NCI-H2107 treated with DMSO at 0.1 percent for 48 hours (cell line): ENCODE results near the gene CFAP46.
"Not testable (repeated sequence)": the region's sequence is repeated elsewhere in the genome, so short reads cannot be mapped to it uniquely, and the experiment has no call there.

Experiments
- DNase-seq: peaks from one replicate; lab custom pipeline; 2025; ENCODE audit not compliant: unreplicated experiment; lab: John Stamatoyannopoulos, UW

The CFAP46 gene

GRCh38 chr10:132846631-132847415, 95.5 kb downstream of the CFAP46 start:
- no peak for DNase-seq

GRCh38 chr10:132845780-132846595, 96.4 kb downstream of the CFAP46 start:
- DNase-seq, result no peak

DNA sequence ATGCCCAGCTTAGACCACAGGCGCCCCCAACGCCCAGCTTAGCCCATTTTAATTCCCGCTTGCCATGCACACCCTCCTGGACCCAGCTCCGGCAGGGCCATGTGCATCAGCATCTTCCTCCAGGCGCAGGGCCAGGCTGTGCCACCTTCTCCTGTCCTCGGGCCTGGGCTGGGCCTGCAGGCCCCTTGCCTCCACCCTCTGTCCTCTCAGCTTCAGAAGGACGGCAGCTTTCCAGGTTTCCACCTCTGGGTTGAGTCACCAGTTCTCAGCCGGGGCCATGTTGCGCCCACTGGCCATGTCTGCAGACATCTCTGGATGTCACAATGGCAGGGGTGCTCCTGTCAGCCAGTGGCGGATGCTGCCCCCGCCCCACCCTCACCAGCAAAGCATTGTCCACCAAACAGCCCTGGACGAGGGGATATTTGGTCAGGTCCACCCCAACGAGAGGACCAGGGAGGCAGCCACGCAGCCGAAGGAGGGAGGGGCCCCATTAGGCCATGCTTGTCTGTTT, 97.3 kb downstream of the CFAP46 start:
- no peak for DNase-seq

GRCh38 chr10:132844069-132844809, 98.1 kb downstream of the CFAP46 start:
- DNase-seq, result no peak

- not testable (repeated sequence) for DNase-seq
These were observed 99.1 kb downstream of the CFAP46 start for GRCh38 chr10:132843276-132843675.

DNA sequence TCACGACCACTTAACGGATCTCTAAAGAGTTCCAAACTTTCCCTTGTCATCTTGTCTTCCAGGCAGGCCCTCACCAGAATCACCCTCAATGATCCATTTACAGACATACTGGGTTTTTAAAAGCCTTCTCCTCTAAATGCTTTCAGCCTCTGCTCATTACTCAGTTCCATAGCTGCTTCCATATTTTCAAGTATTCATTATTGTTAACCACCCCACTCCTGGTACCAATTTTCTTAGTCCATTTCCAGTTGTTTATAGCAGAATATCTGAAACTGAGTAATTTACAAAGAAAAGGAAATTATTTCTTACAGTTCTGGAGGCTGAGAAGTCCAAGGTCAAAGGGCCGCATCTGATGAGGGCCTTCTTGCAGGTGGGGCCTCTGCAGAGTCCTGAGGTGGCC, 100.0 kb downstream of the CFAP46 start:
- no peak for DNase-seq

- DNase-seq, result no peak
These were observed 100.8 kb downstream of the CFAP46 start for GRCh38 chr10:132841615-132841975.

GRCh38 chr10:132840698-132841614, 101.4 kb downstream of the CFAP46 start:
- DNase-seq, result no peak

DNA sequence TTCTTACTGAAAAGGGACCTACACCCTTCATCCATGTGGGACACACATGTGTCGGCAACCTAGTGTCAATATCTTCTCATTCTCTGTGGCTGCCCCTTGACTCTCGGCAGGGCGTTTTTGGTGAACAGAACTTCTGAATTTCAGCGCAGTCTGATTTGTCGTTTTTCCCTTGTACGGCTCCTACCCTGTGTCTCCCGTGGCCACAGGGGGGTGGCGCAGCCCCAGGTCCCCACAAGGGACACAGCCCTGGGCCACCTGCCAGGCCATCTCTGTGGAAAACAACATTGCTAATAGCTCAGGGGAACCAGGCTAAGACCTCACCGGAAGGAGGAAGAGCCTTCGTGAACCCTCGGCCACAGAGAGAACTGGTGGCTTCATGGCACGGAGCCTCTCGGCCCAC, 103.3 kb downstream of the CFAP46 start:
- DNase-seq, result no peak

- DNase-seq, result no peak
These were observed 103.9 kb downstream of the CFAP46 start for GRCh38 chr10:132838346-132838970.

DNA sequence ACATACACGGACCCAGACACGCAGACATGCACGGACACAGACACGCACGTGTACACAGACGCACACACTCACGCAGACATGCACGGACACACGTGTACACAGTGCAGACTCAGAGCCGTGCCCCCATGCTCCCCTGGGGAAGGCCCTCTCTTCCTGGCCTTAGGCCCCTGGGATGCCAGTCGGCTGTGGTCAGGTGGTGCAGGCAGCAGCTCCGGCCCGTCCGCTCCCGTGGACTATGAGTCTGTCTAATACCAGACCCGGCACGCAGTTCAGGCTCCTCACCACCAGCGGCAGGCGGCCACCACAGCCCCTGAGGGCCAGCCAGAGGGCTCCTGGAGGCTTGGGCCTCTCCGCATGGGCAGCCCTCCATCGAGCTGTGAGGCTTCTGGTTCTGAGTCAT, 104.5 kb downstream of the CFAP46 start:
- no peak for DNase-seq

DNA sequence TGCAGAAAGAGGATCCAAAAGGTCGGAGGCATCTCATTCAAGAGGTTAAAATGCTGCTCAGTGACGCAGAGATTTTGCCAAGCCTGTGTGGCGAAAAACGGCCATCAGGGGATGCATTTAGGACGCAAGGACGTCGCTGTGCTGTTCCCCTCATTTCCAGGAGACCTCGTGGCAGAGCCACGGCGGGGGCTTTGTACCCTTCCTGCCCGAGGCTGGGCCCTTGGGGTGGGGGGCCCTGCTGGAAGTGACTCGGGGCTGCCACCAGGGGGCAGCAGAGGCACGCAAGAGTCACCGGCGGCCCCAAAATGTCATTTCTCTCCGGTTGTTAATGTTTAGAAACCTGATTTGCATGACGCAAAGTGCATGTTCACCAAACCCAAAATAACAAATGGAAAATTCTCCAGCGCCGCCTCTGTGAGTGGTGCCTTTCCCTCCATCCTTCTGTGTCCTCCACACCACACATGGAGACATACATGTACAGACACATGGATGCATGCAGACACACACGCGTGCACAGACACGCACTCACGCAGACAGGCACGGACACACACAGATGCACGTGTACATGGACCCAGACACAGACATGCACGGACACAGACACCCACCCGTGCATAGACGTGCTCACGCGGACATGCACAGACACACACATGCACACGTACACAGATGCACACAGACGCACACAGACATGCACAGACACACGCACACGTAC, 105.4 kb downstream of the CFAP46 start:
- no peak for DNase-seq

- DNase-seq, result no peak
These were observed 106.0 kb downstream of the CFAP46 start for GRCh38 chr10:132836248-132836831.

DNA sequence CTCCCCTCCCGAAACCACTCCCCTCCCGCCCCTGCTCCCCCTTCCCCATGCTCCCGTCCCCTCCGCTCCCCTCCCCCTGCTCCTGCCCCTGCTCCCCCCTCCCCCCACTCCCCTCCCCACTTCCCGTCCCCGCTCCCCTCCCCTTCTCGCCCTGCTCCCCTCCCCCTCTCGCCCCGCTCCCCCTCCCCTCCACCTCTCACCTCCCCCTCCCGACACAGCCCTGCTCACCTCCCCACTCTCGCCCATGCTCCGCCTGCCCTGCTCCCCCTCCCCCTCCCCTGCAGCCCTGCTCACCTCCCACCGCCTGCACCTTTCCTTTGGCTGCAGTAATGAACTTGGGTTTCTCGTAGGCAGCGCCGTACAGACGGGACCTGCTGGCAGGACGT, 106.5 kb downstream of the CFAP46 start:
- DNase-seq, result no peak

GRCh38 chr10:132834891-132835847, 107.2 kb downstream of the CFAP46 start:
- no peak for DNase-seq

DNA sequence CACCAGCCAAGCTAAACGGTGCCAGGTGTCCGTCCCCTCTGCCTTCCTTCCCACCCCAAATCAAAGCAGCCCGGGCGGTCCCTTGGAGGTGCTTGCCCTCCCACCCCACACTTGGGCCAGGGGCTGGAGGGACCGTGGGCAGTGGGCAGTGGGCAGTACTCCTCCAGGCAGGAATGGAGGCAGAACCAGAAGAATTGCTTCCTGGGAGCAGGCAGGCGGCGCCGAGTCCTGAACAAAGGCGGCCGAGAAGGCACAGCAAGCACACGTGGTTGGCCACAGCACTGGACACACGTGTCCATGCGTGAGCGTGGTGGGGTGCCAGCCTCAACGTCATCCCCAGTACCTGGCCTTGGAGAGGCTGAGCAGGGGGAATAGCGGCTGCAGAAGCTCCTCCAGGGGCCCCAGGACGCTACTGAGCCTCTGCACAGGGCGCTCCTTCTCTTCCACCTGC, 108.0 kb downstream of the CFAP46 start:
- DNase-seq, result no peak

DNA sequence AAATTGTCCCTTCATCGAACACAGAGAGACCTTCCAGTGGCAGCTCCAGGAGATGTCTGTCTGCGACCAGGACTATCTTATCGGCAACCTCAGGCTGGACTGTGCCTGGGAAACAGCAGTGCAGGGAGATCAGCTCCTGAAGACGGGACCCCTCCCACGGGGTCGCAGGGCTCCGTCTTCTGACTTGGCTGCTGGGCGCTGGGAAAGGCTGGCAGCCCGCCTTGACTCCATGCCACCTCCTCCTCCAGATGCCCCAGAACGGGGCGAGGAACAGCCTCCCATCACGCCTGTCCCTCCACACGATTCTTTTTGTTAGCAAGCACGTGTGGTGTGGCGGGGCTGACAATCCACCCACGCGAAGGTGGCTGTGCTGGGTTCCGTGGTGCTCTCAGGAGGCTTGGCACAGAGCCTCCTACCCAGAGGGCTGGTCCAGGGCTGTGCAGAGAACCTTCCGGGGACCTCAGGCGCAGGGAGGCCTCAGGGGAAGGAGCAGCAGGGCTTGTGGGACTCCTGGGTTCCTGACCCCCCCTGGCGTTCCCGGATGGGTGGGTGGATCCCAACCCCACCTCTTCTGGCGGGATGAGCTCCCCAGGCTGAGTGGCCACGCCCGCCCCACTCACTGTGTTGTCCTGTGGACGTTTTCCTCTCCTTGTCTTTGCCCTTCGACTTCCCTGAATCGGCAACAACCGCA, 108.8 kb downstream of the CFAP46 start:
- DNase-seq, result no peak
